ENCODE measurements around the gene ASB10.

Gene ASB10

GRCh38 chr7:151186640-151187408, at the start of gene ASB10:
ASB10 (minus strand) TSS chr7:151187250; CDS start chr7:151187130, 120 bp downstream.
- Histone ChIP-seq H3K27ac (ENCODE audit: low read depth, low read length) (no peak within 1 kb of the TSS), H3K9ac (ENCODE audit: low read length in 5 of 5) (no peak within 1 kb of the TSS)

GRCh38 chr7:151236406-151236805, 49.4 kb upstream of the ASB10 start:
- Histone ChIP-seq H3K9ac (ENCODE audit: low read length in 5 of 5) (no peak overlapping the region), H3K9me3 (ENCODE audit: control insufficient read depth in 5 of 5, low read length in 5 of 5) (no peaks in the 10 kb centered on the region), H3K4me1 (ENCODE audit: control insufficient read depth in 5 of 5, insufficient read depth in 5 of 5, low read length in 5 of 5) (peaks cover 6 to 27% (median 24%) of the 10 kb centered on the region in 5 donors), H3K4me3 (ENCODE audit: low read depth in 1 of 5, low read length in 5 of 5) (no peak overlapping the region), H3K27ac (ENCODE audit: low read depth, low read length) (no peak overlapping the region), H3K36me3 (ENCODE audit: control insufficient read depth in 5 of 5, insufficient read depth in 5 of 5, low read length in 5 of 5) (peaks cover 4 to 56% (median 48%) of the 10 kb centered on the region in 5 donors), H3K27me3 (ENCODE audit: control insufficient read depth in 5 of 5, insufficient read depth in 4 of 5, low read length in 5 of 5) (no peaks in the 10 kb centered on the region)

More at GRCh38 chr7:151186640-151187408, at the start of gene ASB10:
- H3K4me3 ChIP-seq (ENCODE audit: low read depth in 1 of 5, low read length in 5 of 5): no peak within 1 kb of the TSS
- H3K36me3 ChIP-seq (ENCODE audit: control insufficient read depth in 5 of 5, insufficient read depth in 5 of 5, low read length in 5 of 5): no peaks in the 10 kb centered on the region
- peaks cover 0 to 9% (median 5%) of the 10 kb centered on the region in 5 donors for H3K4me1 ChIP-seq (ENCODE audit: control insufficient read depth in 5 of 5, insufficient read depth in 5 of 5, low read length in 5 of 5)
- H3K27me3 ChIP-seq (ENCODE audit: control insufficient read depth in 5 of 5, insufficient read depth in 4 of 5, low read length in 5 of 5): peaks cover 5 to 11% (median 7%) of the 10 kb centered on the region in 5 donors
- no peaks in the 10 kb centered on the region for H3K9me3 ChIP-seq (ENCODE audit: control insufficient read depth in 5 of 5, low read length in 5 of 5)

- peaks cover 4 to 50% (median 43%) of the 10 kb centered on the region in 5 donors for H3K36me3 ChIP-seq (ENCODE audit: control insufficient read depth in 5 of 5, insufficient read depth in 5 of 5, low read length in 5 of 5)
- peaks cover 6 to 28% (median 24%) of the 10 kb centered on the region in 5 donors for H3K4me1 ChIP-seq (ENCODE audit: control insufficient read depth in 5 of 5, insufficient read depth in 5 of 5, low read length in 5 of 5)
- no peak overlapping the region for H3K27ac ChIP-seq (ENCODE audit: low read depth, low read length)
- no peak overlapping the region for H3K4me3 ChIP-seq (ENCODE audit: low read depth in 1 of 5, low read length in 5 of 5)
- H3K9me3 ChIP-seq (ENCODE audit: control insufficient read depth in 5 of 5, low read length in 5 of 5): no peaks in the 10 kb centered on the region
- peak overlapping the region in 1 of 5 donors; percentile 37 for H3K9ac ChIP-seq (ENCODE audit: low read length in 5 of 5)
- H3K27me3 ChIP-seq (ENCODE audit: control insufficient read depth in 5 of 5, insufficient read depth in 4 of 5, low read length in 5 of 5): no peaks in the 10 kb centered on the region
Observed at GRCh38 chr7:151235091-151235787, 48.2 kb upstream of the ASB10 start.

GRCh38 chr7:151233804-151234203, 46.8 kb upstream of the ASB10 start:
- H3K36me3 ChIP-seq (ENCODE audit: control insufficient read depth in 5 of 5, insufficient read depth in 5 of 5, low read length in 5 of 5): peaks cover 4 to 39% (median 34%) of the 10 kb centered on the region in 5 donors
- H3K4me3 ChIP-seq (ENCODE audit: low read depth in 1 of 5, low read length in 5 of 5): peak overlapping the region; percentile 81 to 90 (median 87)
- H3K27me3 ChIP-seq (ENCODE audit: control insufficient read depth in 5 of 5, insufficient read depth in 4 of 5, low read length in 5 of 5): no peaks in the 10 kb centered on the region
- no peak overlapping the region for H3K27ac ChIP-seq (ENCODE audit: low read depth, low read length)
- H3K4me1 ChIP-seq (ENCODE audit: control insufficient read depth in 5 of 5, insufficient read depth in 5 of 5, low read length in 5 of 5): peaks cover 6 to 28% (median 24%) of the 10 kb centered on the region in 5 donors
- peak overlapping the region in 2 of 5 donors; percentile 17 to 89 for H3K9ac ChIP-seq (ENCODE audit: low read length in 5 of 5)
- H3K9me3 ChIP-seq (ENCODE audit: control insufficient read depth in 5 of 5, low read length in 5 of 5): no peaks in the 10 kb centered on the region

GRCh38 chr7:151232917-151233701, 46.1 kb upstream of the ASB10 start:
- Histone ChIP-seq H3K9me3 (ENCODE audit: control insufficient read depth in 5 of 5, low read length in 5 of 5) (no peaks in the 10 kb centered on the region), H3K4me1 (ENCODE audit: control insufficient read depth in 5 of 5, insufficient read depth in 5 of 5, low read length in 5 of 5) (peaks cover 6 to 28% (median 24%) of the 10 kb centered on the region in 5 donors), H3K9ac (ENCODE audit: low read length in 5 of 5) (peak overlapping the region; percentile 44 to 91 (median 69)), H3K27ac (ENCODE audit: low read depth, low read length) (peak overlapping the region; percentile 41), H3K4me3 (ENCODE audit: low read depth in 1 of 5, low read length in 5 of 5) (peak overlapping the region; percentile 81 to 90 (median 87)), H3K36me3 (ENCODE audit: control insufficient read depth in 5 of 5, insufficient read depth in 5 of 5, low read length in 5 of 5) (peaks cover 4 to 33% (median 29%) of the 10 kb centered on the region in 5 donors), H3K27me3 (ENCODE audit: control insufficient read depth in 5 of 5, insufficient read depth in 4 of 5, low read length in 5 of 5) (no peaks in the 10 kb centered on the region)

GRCh38 chr7:151232091-151232916, 45.3 kb upstream of the ASB10 start, which contains the start of gene CHPF2:
CHPF2 (plus strand) TSS chr7:151232483; CDS start chr7:151234012, 1,529 bp downstream.
- peaks cover 7 to 36% (median 31%) of the 10 kb centered on the region in 5 donors for H3K4me1 ChIP-seq (ENCODE audit: control insufficient read depth in 5 of 5, insufficient read depth in 5 of 5, low read length in 5 of 5)
- H3K9me3 ChIP-seq (ENCODE audit: control insufficient read depth in 5 of 5, low read length in 5 of 5): no peaks in the 10 kb centered on the region
- peak within 1 kb of the TSS; percentile 61 for H3K27ac ChIP-seq (ENCODE audit: low read depth, low read length)
- H3K4me3 ChIP-seq (ENCODE audit: low read depth in 1 of 5, low read length in 5 of 5): peak within 1 kb of the TSS; percentile 81 to 90 (median 87)
- H3K27me3 ChIP-seq (ENCODE audit: control insufficient read depth in 5 of 5, insufficient read depth in 4 of 5, low read length in 5 of 5): no peaks in the 10 kb centered on the region
- H3K9ac ChIP-seq (ENCODE audit: low read length in 5 of 5): peak within 1 kb of the TSS; percentile 44 to 91 (median 69)
- H3K36me3 ChIP-seq (ENCODE audit: control insufficient read depth in 5 of 5, insufficient read depth in 5 of 5, low read length in 5 of 5): peaks cover 4 to 26% (median 21%) of the 10 kb centered on the region in 5 donors

GRCh38 chr7:151231080-151231479, 44.0 kb upstream of the ASB10 start:
- peaks cover 14 to 44% (median 38%) of the 10 kb centered on the region in 5 donors for H3K4me1 ChIP-seq (ENCODE audit: control insufficient read depth in 5 of 5, insufficient read depth in 5 of 5, low read length in 5 of 5)
- H3K4me3 ChIP-seq (ENCODE audit: low read depth in 1 of 5, low read length in 5 of 5): no peak overlapping the region
- peaks cover 0 to 13% (median 11%) of the 10 kb centered on the region in 5 donors for H3K36me3 ChIP-seq (ENCODE audit: control insufficient read depth in 5 of 5, insufficient read depth in 5 of 5, low read length in 5 of 5)
- H3K9ac ChIP-seq (ENCODE audit: low read length in 5 of 5): no peak overlapping the region
- no peaks in the 10 kb centered on the region for H3K9me3 ChIP-seq (ENCODE audit: control insufficient read depth in 5 of 5, low read length in 5 of 5)
- no peak overlapping the region for H3K27ac ChIP-seq (ENCODE audit: low read depth, low read length)
- peaks cover 0 to 3% (median 0%) of the 10 kb centered on the region in 5 donors for H3K27me3 ChIP-seq (ENCODE audit: control insufficient read depth in 5 of 5, insufficient read depth in 4 of 5, low read length in 5 of 5)

- no peak overlapping the region for H3K4me3 ChIP-seq (ENCODE audit: low read depth in 1 of 5, low read length in 5 of 5)
- H3K4me1 ChIP-seq (ENCODE audit: control insufficient read depth in 5 of 5, insufficient read depth in 5 of 5, low read length in 5 of 5): peaks cover 16 to 50% (median 45%) of the 10 kb centered on the region in 5 donors
Observed at GRCh38 chr7:151229249-151229648, 42.2 kb upstream of the ASB10 start.

More at GRCh38 chr7:151229249-151229648, 42.2 kb upstream of the ASB10 start:
- Histone ChIP-seq H3K36me3 (ENCODE audit: control insufficient read depth in 5 of 5, insufficient read depth in 5 of 5, low read length in 5 of 5) (peaks cover 3 to 10% (median 7%) of the 10 kb centered on the region in 5 donors), H3K9ac (ENCODE audit: low read length in 5 of 5) (no peak overlapping the region), H3K9me3 (ENCODE audit: control insufficient read depth in 5 of 5, low read length in 5 of 5) (no peaks in the 10 kb centered on the region), H3K27ac (ENCODE audit: low read depth, low read length) (no peak overlapping the region), H3K27me3 (ENCODE audit: control insufficient read depth in 5 of 5, insufficient read depth in 4 of 5, low read length in 5 of 5) (peaks cover 0 to 3% (median 0%) of the 10 kb centered on the region in 5 donors)

Measured in subcutaneous abdominal adipose tissue (tissue), 5 donors.